Pancreas (tissue), 10 donors: ENCODE data around the gene CDHR2. TPM values are rescaled to one million over a fixed set of nuclear protein-coding genes. Genes with fewer than 3 reads are reported as not detected.

Experiments
- ATAC-seq, 4 donors: fragments of 200-7000 bp; cut with Tn5 transposase; one replicate each; pipeline versions ENCODE4 v1.8.0 to v1.9.1; 2020; ENCODE audit warnings: mild to moderate bottlenecking in 4 of 4, moderate library complexity in 4 of 4
- DNase-seq, 6 donors: peaks; one replicate each; pipeline ENCODE4 v3.0.0-alpha.2; 2020
- FAIRE-seq: peaks from 2 replicates; lab custom pipeline; 2012; peaks lifted over from hg19 to GRCh38; lab: Jason Lieb, UNC
- H3K27ac ChIP-seq, 4 donors: fragments of 200-600 bp; sonication (generic); 1 replicate in 3 of 4; 2 replicates in 1 of 4; pipeline versions ENCODE4 v1.5.0 to v1.8.0; 2020
- H3K27me3 ChIP-seq, 4 donors: fragments of 200-600 bp; one replicate each; pipeline ENCODE4 v1.8.0; 2021
- H3K36me3 ChIP-seq, 3 donors: fragments of 200-600 bp; sonication (generic) in 1 of 3; one replicate each; pipeline versions ENCODE4 v1.5.0 to v1.8.0; 2020 to 2021
- H3K4me1 ChIP-seq, 3 donors: fragments of 200-600 bp; one replicate each; pipeline ENCODE4 v1.8.0; 2021
- H3K4me3 ChIP-seq, 4 donors: fragments of 200-600 bp; sonication (generic) in 2 of 4; one replicate each; pipeline versions ENCODE4 v1.5.0 to v1.8.0; 2020 to 2021
- H3K9me3 ChIP-seq, 4 donors: fragments of 200-600 bp; one replicate each; pipeline ENCODE4 v1.8.0; 2021
- CTCF ChIP-seq, 4 donors: fragments of 200-600 bp; sonication (generic) in 3 of 4; IDR thresholded peaks; one replicate each; pipeline versions ENCODE4 v1.5.0 to v1.8.0; 2021; ENCODE audit warnings: antibody characterized with exemption in 4 of 4
- WGBS, 2 donors: extraction: QIAGEN DNeasy Blood & Tissue Kit; methylation state at CpG; one replicate each; pipeline ENCODE4 v1.1.7; 2013; 5-methylcytosine and 5-hydroxymethylcytosine counted together
- intact Hi-C, 3 donors: fragments of 100-400 bp; cut with DNase I; formaldehyde crosslinking; loops; one replicate each; pipeline versions ENCODE4 v1.11.1 to v1.14.2; 2022
- polyA plus RNA-seq, 2 donors: library from polyadenylated mRNA; stranded (reverse); fragments of 200-250 nt; gene quantifications; one replicate each; pipeline ENCODE4 v1.2.3, GENCODE V29; 2013
- total RNA-seq, 6 donors: library from RNA; stranded (reverse); fragmentation: NEBNext Ultra II Directional in 4 of 6; extraction: Animal tissue kit (Norgen Biotek cat#: 25700) in 4 of 6; gene quantifications; one replicate each; pipeline versions ENCODE4 v1.2.1 to v1.2.4, GENCODE V29; 2021 to 2023
- donor health status: healthy with polysubstance abuse.
- donor health status: DM: no; HTN: no; CAD: no; lungs with moderate emphysema.
- donor health status: DM: no; HTN: no; CAD: no.
- donor health status: control.
- donor health status: control.
- donor health status: Bipolar disorder and iron deficiency.
- donor health status: DM: yes; HTN: yes; CAD: no.
- donor health status: DM: no; HTN: no; CAD: no.
- donor health status: DM: no; HTN: no; CAD: no.
- donor health status: DM: yes; HTN: yes; CAD: no.

CDHR2 gene
- total and polyA plus RNA-seq, 8 donors, result 0.19 to 1.1 (median 0.26) TPM; not detected in 1

GRCh38 chr5:176532795-176533194 is 16.3 kb upstream of the CDHR2 start:
- Histone ChIP-seq H3K9me3 (no peaks in the 10 kb centered on the region), H3K4me1 (peaks cover 20 to 28% (median 22%) of the 10 kb centered on the region in 3 donors), H3K27me3 (no peaks in the 10 kb centered on the region), H3K27ac (peak overlapping the region in 3 of 4 donors; percentile 93 to 97 (median 95)), H3K4me3 (no peak overlapping the region), H3K36me3 (peaks cover 11 to 38% (median 16%) of the 10 kb centered on the region in 3 donors)
- 91 to 94% methylated on average over 9 of the region's 9 CpGs for WGBS, 2 donors
- FAIRE-seq, result no peak
- intact Hi-C loops, result no loop called here
- DNase-seq, result peak in 1 of 6 donors; percentile 75
- no peak for ATAC-seq
- no peak for TF ChIP-seq CTCF (IDR thresholded peaks at IDR 0.05)

GRCh38 chr5:176533390-176533789 is 15.8 kb upstream of the CDHR2 start:
- ATAC-seq (no peak), DNase-seq (peak in 1 of 6 donors; percentile 74), FAIRE-seq (no peak)
- intact Hi-C loops, result no loop called here
- no peaks in the 10 kb centered on the region for H3K9me3 ChIP-seq
- no peaks in the 10 kb centered on the region for H3K27me3 ChIP-seq
- 55 to 58% methylated on average over 8 of the region's 8 CpGs for WGBS, 2 donors
- H3K36me3 ChIP-seq, result peaks cover 11 to 32% (median 15%) of the 10 kb centered on the region in 3 donors
- peak overlapping the region; percentile 37 to 97 (median 94) for H3K27ac ChIP-seq
- peaks cover 20 to 31% (median 22%) of the 10 kb centered on the region in 3 donors for H3K4me1 ChIP-seq
- no peak for TF ChIP-seq CTCF (IDR thresholded peaks at IDR 0.05)
- peak overlapping the region in 1 of 4 donors; percentile 7 for H3K4me3 ChIP-seq

DNA sequence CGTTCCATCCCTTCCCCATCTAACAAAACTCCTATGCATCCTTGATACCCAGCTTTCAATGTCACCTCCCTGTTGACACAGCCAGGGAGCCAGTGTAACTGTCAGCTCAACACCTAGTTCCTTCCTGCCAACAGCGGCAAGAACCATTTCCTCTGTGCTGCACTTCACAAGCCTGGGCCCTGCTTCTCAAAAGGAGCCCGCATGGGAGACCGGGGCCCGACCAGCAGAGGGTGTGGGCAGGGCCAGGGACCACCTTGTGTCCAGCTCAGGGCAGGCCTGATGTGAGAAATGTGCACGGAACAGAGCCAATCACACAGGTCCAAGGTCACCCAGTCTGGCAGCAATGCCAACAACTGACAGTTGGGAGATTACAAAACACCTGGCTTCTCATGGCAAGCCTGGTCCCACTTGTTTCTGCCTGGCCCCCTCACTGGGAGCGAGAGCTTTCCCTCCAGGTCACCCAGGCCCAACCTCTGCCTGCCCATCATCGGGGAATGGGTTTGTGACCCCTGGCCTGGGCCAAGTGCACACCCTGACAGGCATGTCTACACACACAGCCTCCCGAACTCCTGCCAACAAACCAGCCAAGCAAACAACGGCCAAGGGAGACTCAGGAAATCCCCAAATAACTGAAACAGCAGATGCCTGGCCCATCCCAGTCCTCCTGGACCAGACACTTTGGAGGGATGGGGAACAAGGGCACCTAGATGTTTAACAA is 15.1 kb upstream of the CDHR2 start:
- intact Hi-C loops, result no loop called here
- TF ChIP-seq CTCF (IDR thresholded peaks at IDR 0.05), result no peak
- H3K27me3 ChIP-seq, result no peaks in the 10 kb centered on the region
- peaks cover 22 to 35% (median 24%) of the 10 kb centered on the region in 3 donors for H3K4me1 ChIP-seq
- ATAC-seq, result peak in 2 of 4 donors; percentile 10 to 19
- peak overlapping the region; percentile 37 to 97 (median 94) for H3K27ac ChIP-seq
- peak overlapping the region in 1 of 4 donors; percentile 7 for H3K4me3 ChIP-seq
- H3K36me3 ChIP-seq, result peaks cover 8 to 25% (median 11%) of the 10 kb centered on the region in 3 donors
- FAIRE-seq, result no peak
- peak in 5 of 6 donors; percentile 70 to 81 (median 74) for DNase-seq
- no peaks in the 10 kb centered on the region for H3K9me3 ChIP-seq
- WGBS, 2 donors, result 1 to 4% methylated on average over 10 of the region's 10 CpGs

DNA sequence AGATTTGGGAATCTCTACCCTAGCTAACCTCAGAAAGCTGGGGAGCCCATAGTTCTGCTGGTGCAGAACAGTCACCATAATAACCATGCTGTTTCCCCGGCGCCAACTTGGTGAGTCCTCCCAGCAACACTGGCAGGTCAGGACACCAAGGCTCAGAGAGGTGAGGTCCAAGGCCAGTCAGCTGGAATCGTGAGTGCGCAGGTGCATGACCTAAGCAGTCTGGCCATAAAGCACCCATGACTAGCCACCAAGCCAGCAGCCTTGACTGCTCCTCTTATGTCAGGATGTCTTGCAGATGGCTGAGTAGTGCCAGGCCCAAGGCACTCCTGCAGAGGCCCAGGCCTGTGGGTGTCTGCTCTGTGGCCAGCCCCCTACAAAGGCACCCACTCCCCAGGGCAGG is 14.5 kb upstream of the CDHR2 start:
- H3K9me3 ChIP-seq, result no peaks in the 10 kb centered on the region
- H3K27ac ChIP-seq, result peak overlapping the region; percentile 37 to 97 (median 94)
- ATAC-seq (no peak), FAIRE-seq (no peak), DNase-seq (peak in 1 of 6 donors; percentile 65)
- 30 to 35% methylated on average over 4 of the region's 4 CpGs for WGBS, 2 donors
- intact Hi-C loops, result no loop called here
- H3K36me3 ChIP-seq, result peaks cover 2 to 19% (median 7%) of the 10 kb centered on the region in 3 donors
- H3K27me3 ChIP-seq, result no peaks in the 10 kb centered on the region
- peaks cover 22 to 35% (median 24%) of the 10 kb centered on the region in 3 donors for H3K4me1 ChIP-seq
- peak overlapping the region in 1 of 4 donors; percentile 92 for H3K4me3 ChIP-seq
- TF ChIP-seq CTCF (IDR thresholded peaks at IDR 0.05), result no peak
